NB4 (cell line): ENCODE results near the gene CCDC51.

ENCODE experiments used
- MYC ChIP-seq: IDR thresholded peaks from 2 replicates; pipeline ENCODE4 v1.6.1; 2011; ENCODE audit warnings: low read depth, low read length
- POLR2A ChIP-seq: IDR thresholded peaks from 2 replicates; pipeline ENCODE4 v1.6.1; 2011; ENCODE audit warnings: mild to moderate bottlenecking; ENCODE audit not compliant: insufficient read length; ENCODE audit errors: extremely low read depth
- TF ChIP-seq, protein P1 (sequence below): IDR thresholded peaks from one replicate; pipeline ENCODE4 v1.5.1; 2012; ENCODE audit warnings: low read depth, low read length
- TF ChIP-seq, protein P2 (sequence below): IDR thresholded peaks from 2 replicates; pipeline ENCODE4 v1.6.1; 2011; ENCODE audit warnings: low read depth, low read length

GRCh38 chr3:48403533-48404439 lies 36.1 kb downstream of the CCDC51 start:
- TF ChIP-seq, protein P1, sequence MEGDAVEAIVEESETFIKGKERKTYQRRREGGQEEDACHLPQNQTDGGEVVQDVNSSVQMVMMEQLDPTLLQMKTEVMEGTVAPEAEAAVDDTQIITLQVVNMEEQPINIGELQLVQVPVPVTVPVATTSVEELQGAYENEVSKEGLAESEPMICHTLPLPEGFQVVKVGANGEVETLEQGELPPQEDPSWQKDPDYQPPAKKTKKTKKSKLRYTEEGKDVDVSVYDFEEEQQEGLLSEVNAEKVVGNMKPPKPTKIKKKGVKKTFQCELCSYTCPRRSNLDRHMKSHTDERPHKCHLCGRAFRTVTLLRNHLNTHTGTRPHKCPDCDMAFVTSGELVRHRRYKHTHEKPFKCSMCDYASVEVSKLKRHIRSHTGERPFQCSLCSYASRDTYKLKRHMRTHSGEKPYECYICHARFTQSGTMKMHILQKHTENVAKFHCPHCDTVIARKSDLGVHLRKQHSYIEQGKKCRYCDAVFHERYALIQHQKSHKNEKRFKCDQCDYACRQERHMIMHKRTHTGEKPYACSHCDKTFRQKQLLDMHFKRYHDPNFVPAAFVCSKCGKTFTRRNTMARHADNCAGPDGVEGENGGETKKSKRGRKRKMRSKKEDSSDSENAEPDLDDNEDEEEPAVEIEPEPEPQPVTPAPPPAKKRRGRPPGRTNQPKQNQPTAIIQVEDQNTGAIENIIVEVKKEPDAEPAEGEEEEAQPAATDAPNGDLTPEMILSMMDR, result no peak
- TF ChIP-seq POLR2A (no peak), MYC (no peak)
- TF ChIP-seq, protein P2, sequence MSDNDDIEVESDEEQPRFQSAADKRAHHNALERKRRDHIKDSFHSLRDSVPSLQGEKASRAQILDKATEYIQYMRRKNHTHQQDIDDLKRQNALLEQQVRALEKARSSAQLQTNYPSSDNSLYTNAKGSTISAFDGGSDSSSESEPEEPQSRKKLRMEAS, result no peak
